ENCODE measurements around the gene C7orf33. TPM values are rescaled to one million over a fixed set of nuclear protein-coding genes. Genes with fewer than 3 reads are reported as not detected.

C7orf33 gene
- total and polyA plus RNA-seq, 4 donors: not detected

DNA sequence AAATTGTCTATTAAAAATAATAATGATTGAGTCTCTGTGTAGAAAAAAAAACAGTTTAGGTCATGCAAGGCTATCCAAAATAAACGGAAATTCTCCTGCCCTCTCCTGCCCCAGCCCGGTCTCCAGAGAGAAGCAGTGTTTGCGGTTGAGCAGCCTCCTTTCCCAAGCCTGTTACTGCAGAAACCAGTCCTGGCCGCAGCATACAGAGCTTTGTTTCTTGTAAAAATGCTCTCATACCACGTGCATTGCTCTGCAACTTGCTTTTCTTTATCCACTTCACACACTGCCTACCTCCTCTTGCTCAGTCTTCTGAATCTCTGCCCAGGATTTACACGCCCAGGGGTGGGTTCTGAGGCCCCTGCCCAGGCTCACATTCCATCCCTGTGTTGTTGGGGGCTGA, 73.8 kb downstream of the C7orf33 start:
- H3K27me3 ChIP-seq (ENCODE audit: control insufficient read depth in 4 of 4, insufficient read depth in 4 of 4, low read length in 3 of 4): no peaks in the 10 kb centered on the region
- WGBS: 60% methylated on average over 6 of the region's 6 CpGs
- H3K27ac ChIP-seq (ENCODE audit: low read depth in 1 of 2, low read length in 2 of 2): no peak overlapping the region
- H3K36me3 ChIP-seq (ENCODE audit: control insufficient read depth in 4 of 4, insufficient read depth in 3 of 4, low read depth in 1 of 4, low read length in 3 of 4): no peaks in the 10 kb centered on the region
- no peak for DNase-seq (ENCODE audit: low spot score)
- TF ChIP-seq ATF3 (IDR thresholded peaks at IDR 0.05) (no peak), SP1 (IDR thresholded peaks at IDR 0.05) (no peak), JUND (IDR thresholded peaks at IDR 0.05) (no peak), TAF1 (conservative IDR thresholded peaks at IDR 0.05) (no peak), FOXA2 (IDR thresholded peaks at IDR 0.05) (no peak), RXRA (IDR thresholded peaks at IDR 0.05) (no peak), RAD21 (IDR thresholded peaks at IDR 0.05) (no peak), FOXA1 (IDR thresholded peaks at IDR 0.05) (no peak), EGR1 (IDR thresholded peaks at IDR 0.05; ENCODE audit: low read depth in 2 of 2) (no peak), HNF4G (IDR thresholded peaks at IDR 0.05) (no peak)
- TF ChIP-seq, protein P1, sequence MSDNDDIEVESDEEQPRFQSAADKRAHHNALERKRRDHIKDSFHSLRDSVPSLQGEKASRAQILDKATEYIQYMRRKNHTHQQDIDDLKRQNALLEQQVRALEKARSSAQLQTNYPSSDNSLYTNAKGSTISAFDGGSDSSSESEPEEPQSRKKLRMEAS (IDR thresholded peaks at IDR 0.05): no peak
- TF ChIP-seq, protein P2, sequence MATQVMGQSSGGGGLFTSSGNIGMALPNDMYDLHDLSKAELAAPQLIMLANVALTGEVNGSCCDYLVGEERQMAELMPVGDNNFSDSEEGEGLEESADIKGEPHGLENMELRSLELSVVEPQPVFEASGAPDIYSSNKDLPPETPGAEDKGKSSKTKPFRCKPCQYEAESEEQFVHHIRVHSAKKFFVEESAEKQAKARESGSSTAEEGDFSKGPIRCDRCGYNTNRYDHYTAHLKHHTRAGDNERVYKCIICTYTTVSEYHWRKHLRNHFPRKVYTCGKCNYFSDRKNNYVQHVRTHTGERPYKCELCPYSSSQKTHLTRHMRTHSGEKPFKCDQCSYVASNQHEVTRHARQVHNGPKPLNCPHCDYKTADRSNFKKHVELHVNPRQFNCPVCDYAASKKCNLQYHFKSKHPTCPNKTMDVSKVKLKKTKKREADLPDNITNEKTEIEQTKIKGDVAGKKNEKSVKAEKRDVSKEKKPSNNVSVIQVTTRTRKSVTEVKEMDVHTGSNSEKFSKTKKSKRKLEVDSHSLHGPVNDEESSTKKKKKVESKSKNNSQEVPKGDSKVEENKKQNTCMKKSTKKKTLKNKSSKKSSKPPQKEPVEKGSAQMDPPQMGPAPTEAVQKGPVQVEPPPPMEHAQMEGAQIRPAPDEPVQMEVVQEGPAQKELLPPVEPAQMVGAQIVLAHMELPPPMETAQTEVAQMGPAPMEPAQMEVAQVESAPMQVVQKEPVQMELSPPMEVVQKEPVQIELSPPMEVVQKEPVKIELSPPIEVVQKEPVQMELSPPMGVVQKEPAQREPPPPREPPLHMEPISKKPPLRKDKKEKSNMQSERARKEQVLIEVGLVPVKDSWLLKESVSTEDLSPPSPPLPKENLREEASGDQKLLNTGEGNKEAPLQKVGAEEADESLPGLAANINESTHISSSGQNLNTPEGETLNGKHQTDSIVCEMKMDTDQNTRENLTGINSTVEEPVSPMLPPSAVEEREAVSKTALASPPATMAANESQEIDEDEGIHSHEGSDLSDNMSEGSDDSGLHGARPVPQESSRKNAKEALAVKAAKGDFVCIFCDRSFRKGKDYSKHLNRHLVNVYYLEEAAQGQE (IDR thresholded peaks at IDR 0.05): no peak
- no peak overlapping the region for H3K9ac ChIP-seq (ENCODE audit: low read depth in 1 of 2, low read length in 2 of 2)
- H3K4me1 ChIP-seq (ENCODE audit: control insufficient read depth in 4 of 4, insufficient read depth in 4 of 4, low read length in 3 of 4): no peaks in the 10 kb centered on the region
- no peaks in the 10 kb centered on the region for H3K9me3 ChIP-seq (ENCODE audit: control insufficient read depth in 4 of 4, low read length in 3 of 4)
- no peak overlapping the region for H3K4me3 ChIP-seq (ENCODE audit: low read depth in 1 of 3, low read length in 3 of 3)

DNA sequence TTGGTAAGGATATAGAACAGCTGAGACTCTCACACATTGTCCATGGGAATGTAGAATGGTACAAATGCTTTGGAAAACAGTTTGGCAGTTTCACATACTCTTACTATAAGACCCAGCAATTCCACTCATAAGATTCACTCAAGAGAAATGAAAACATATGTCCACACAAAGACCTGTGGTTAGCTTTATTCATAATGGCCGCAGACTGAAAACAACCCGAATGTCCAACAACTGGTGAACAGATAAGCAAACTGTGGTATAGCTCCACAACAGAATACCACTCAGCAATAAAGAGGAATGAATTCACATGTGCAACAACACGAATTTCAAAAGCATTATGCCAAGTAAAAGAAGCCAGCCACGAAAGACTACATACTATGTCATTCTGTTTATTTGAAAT, 74.7 kb downstream of the C7orf33 start:
- Histone ChIP-seq H3K9ac (ENCODE audit: low read depth in 1 of 2, low read length in 2 of 2) (no peak overlapping the region), H3K9me3 (ENCODE audit: control insufficient read depth in 4 of 4, low read length in 3 of 4) (no peaks in the 10 kb centered on the region), H3K27ac (ENCODE audit: low read depth in 1 of 2, low read length in 2 of 2) (no peak overlapping the region), H3K4me3 (ENCODE audit: low read depth in 1 of 3, low read length in 3 of 3) (no peak overlapping the region), H3K4me1 (ENCODE audit: control insufficient read depth in 4 of 4, insufficient read depth in 4 of 4, low read length in 3 of 4) (no peaks in the 10 kb centered on the region), H3K36me3 (ENCODE audit: control insufficient read depth in 4 of 4, insufficient read depth in 3 of 4, low read depth in 1 of 4, low read length in 3 of 4) (no peaks in the 10 kb centered on the region), H3K27me3 (ENCODE audit: control insufficient read depth in 4 of 4, insufficient read depth in 4 of 4, low read length in 3 of 4) (no peaks in the 10 kb centered on the region)
- TF ChIP-seq, protein P2 (IDR thresholded peaks at IDR 0.05): no peak
- TF ChIP-seq GABPA (IDR thresholded peaks at IDR 0.05 in 1 of 2, conservative IDR thresholded peaks at IDR 0.05 in 1 of 2): no peak
- no peak for TF ChIP-seq RXRA (IDR thresholded peaks at IDR 0.05)
- TF ChIP-seq NR2F2 (IDR thresholded peaks at IDR 0.05): no peak
- no peak for TF ChIP-seq JUND (IDR thresholded peaks at IDR 0.05)
- TF ChIP-seq RAD21 (IDR thresholded peaks at IDR 0.05): no peak
- TF ChIP-seq YY1 (IDR thresholded peaks at IDR 0.05): no peak
- no peak for TF ChIP-seq SP1 (IDR thresholded peaks at IDR 0.05)
- TF ChIP-seq EGR1 (IDR thresholded peaks at IDR 0.05; ENCODE audit: low read depth in 2 of 2): no peak
- no peak for TF ChIP-seq FOXA2 (IDR thresholded peaks at IDR 0.05)
- no peak for TF ChIP-seq ATF3 (IDR thresholded peaks at IDR 0.05)
- TF ChIP-seq FOXA1 (IDR thresholded peaks at IDR 0.05): no peak
- no peak for TF ChIP-seq HNF4G (IDR thresholded peaks at IDR 0.05)
- TF ChIP-seq, protein P1 (IDR thresholded peaks at IDR 0.05): no peak
- TF ChIP-seq, protein P3, sequence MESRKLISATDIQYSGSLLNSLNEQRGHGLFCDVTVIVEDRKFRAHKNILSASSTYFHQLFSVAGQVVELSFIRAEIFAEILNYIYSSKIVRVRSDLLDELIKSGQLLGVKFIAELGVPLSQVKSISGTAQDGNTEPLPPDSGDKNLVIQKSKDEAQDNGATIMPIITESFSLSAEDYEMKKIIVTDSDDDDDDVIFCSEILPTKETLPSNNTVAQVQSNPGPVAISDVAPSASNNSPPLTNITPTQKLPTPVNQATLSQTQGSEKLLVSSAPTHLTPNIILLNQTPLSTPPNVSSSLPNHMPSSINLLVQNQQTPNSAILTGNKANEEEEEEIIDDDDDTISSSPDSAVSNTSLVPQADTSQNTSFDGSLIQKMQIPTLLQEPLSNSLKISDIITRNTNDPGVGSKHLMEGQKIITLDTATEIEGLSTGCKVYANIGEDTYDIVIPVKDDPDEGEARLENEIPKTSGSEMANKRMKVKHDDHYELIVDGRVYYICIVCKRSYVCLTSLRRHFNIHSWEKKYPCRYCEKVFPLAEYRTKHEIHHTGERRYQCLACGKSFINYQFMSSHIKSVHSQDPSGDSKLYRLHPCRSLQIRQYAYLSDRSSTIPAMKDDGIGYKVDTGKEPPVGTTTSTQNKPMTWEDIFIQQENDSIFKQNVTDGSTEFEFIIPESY (IDR thresholded peaks at IDR 0.05): no peak
- no peak for TF ChIP-seq HNF4A (conservative IDR thresholded peaks at IDR 0.05)
- WGBS: 87% methylated on average over 4 of the region's 4 CpGs
- DNase-seq (ENCODE audit: low spot score): no peak

All from liver (tissue), 9 donors.